ENCODE results near the gene YJU2. TPM values are rescaled to one million over a fixed set of nuclear protein-coding genes. Genes with fewer than 3 reads are reported as not detected.

Gene YJU2
- total RNA-seq, 1 donor from 2014 or later: 8.7 TPM

- H3K27me3 ChIP-seq: peaks cover 52% of the 10 kb centered on the region
- H4K20me1 ChIP-seq (ENCODE audit: low read depth): no peaks in the 10 kb centered on the region
- no peak overlapping the region for H3K9ac ChIP-seq
- H3K9me3 ChIP-seq (ENCODE audit: low read depth): no peaks in the 10 kb centered on the region
- Mint-ChIP-seq H3K9me3 (peaks cover 12% of the 10 kb centered on the region), H3K27ac (no peak overlapping the region), H3K4me3 (no peak overlapping the region), H3K4me1 (peaks cover 8% of the 10 kb centered on the region), H3K27me3 (ENCODE audit: insufficient read depth, low read depth) (peaks cover 32% of the 10 kb centered on the region), H3K36me3 (peaks cover 2% of the 10 kb centered on the region)
- no peak overlapping the region for H3K27ac ChIP-seq
- H3K79me2 ChIP-seq (ENCODE audit: low read depth): no peaks in the 10 kb centered on the region
- H3K4me2 ChIP-seq: no peak overlapping the region
- no peaks in the 10 kb centered on the region for H3K36me3 ChIP-seq
- H2AFZ ChIP-seq (replicated peaks): no peak overlapping the region
- H3F3A ChIP-seq (ENCODE audit: low read depth): peaks cover 14% of the 10 kb centered on the region
- DNase-seq (ENCODE audit: low spot score): no peak
- H3K4me1 ChIP-seq: no peaks in the 10 kb centered on the region
- no peak overlapping the region for H3K4me3 ChIP-seq
- TF ChIP-seq EZH2 (IDR thresholded peaks at IDR 0.05) (no peak), CTCF (IDR thresholded peaks at IDR 0.05) (no peak), EZH2phosphoT487 (IDR thresholded peaks at IDR 0.05) (no peak)
These were observed 45.1 kb upstream of the YJU2 start for GRCh38 chr19:4201798-4202197.

- H3F3A ChIP-seq (ENCODE audit: low read depth): peaks cover 9% of the 10 kb centered on the region
- no peak overlapping the region for H2AFZ ChIP-seq (replicated peaks)
- H4K20me1 ChIP-seq (ENCODE audit: low read depth): no peaks in the 10 kb centered on the region
- Mint-ChIP-seq H3K36me3 (no peaks in the 10 kb centered on the region), H3K4me1 (peaks cover 6% of the 10 kb centered on the region), H3K27ac (no peak overlapping the region), H3K27me3 (ENCODE audit: insufficient read depth, low read depth) (peaks cover 18% of the 10 kb centered on the region), H3K9me3 (no peaks in the 10 kb centered on the region), H3K4me3 (peak overlapping the region; percentile 55)
- H3K4me3 ChIP-seq: no peak overlapping the region
- H3K27ac ChIP-seq: no peak overlapping the region
- peaks cover under 1% of the 10 kb centered on the region for H3K27me3 ChIP-seq
- H3K9ac ChIP-seq: no peak overlapping the region
- H3K36me3 ChIP-seq: no peaks in the 10 kb centered on the region
- TF ChIP-seq CTCF (IDR thresholded peaks at IDR 0.05) (peak; percentile 21), EZH2phosphoT487 (IDR thresholded peaks at IDR 0.05) (no peak)
- no peak for DNase-seq (ENCODE audit: low spot score)
- no peak overlapping the region for H3K4me2 ChIP-seq
- no peaks in the 10 kb centered on the region for H3K79me2 ChIP-seq (ENCODE audit: low read depth)
- H3K9me3 ChIP-seq (ENCODE audit: low read depth): no peaks in the 10 kb centered on the region
- H3K4me1 ChIP-seq: no peaks in the 10 kb centered on the region
These were observed 39.9 kb upstream of the YJU2 start for GRCh38 chr19:4206818-4207484.

- H3K27me3 Mint-ChIP-seq (ENCODE audit: insufficient read depth, low read depth): peaks cover 25% of the 10 kb centered on the region
- no peaks in the 10 kb centered on the region for H3K4me1 ChIP-seq
- peaks cover 9% of the 10 kb centered on the region for H3F3A ChIP-seq (ENCODE audit: low read depth)
- H3K79me2 ChIP-seq (ENCODE audit: low read depth): no peaks in the 10 kb centered on the region
- no peak overlapping the region for H3K9ac ChIP-seq
- peak; percentile 54 for DNase-seq (ENCODE audit: low spot score)
- H3K4me3 ChIP-seq: no peak overlapping the region
- no peaks in the 10 kb centered on the region for H3K36me3 ChIP-seq
- no peak overlapping the region for H3K4me2 ChIP-seq
- TF ChIP-seq EZH2 (IDR thresholded peaks at IDR 0.05) (no peak), CTCF (IDR thresholded peaks at IDR 0.05) (peak; percentile 50), EZH2phosphoT487 (IDR thresholded peaks at IDR 0.05) (no peak)
- H3K4me1 Mint-ChIP-seq: peaks cover 6% of the 10 kb centered on the region
- H3K27ac Mint-ChIP-seq: no peak overlapping the region
- H4K20me1 ChIP-seq (ENCODE audit: low read depth): no peaks in the 10 kb centered on the region
- no peaks in the 10 kb centered on the region for H3K9me3 ChIP-seq (ENCODE audit: low read depth)
- H3K9me3 Mint-ChIP-seq: no peaks in the 10 kb centered on the region
- no peak overlapping the region for H3K4me3 Mint-ChIP-seq
- no peaks in the 10 kb centered on the region for H3K27me3 ChIP-seq
- no peaks in the 10 kb centered on the region for H3K36me3 Mint-ChIP-seq
- H3K27ac ChIP-seq: no peak overlapping the region
- H2AFZ ChIP-seq (replicated peaks): no peak overlapping the region
These were observed 38.3 kb upstream of the YJU2 start for GRCh38 chr19:4208385-4209094.

Measured in neural progenitor cell (in vitro differentiated cells).